ENCODE measurements around the gene ARL16. TPM values are rescaled to one million over a fixed set of nuclear protein-coding genes. Genes with fewer than 3 reads are reported as not detected.

Gene ARL16
- total RNA-seq, 1 experiment from 2014 or later: 64.2 TPM

GRCh38 chr17:81700353-81701287 lies 17.0 kb upstream of the ARL16 start:
- no peak for DNase-seq (ENCODE audit: low spot score)
- in situ Hi-C loops (cut with HindIII; ENCODE audit: low sequenced_read_pairs): no loop called here

GRCh38 chr17:81697261-81698044 lies 13.9 kb upstream of the ARL16 start:
- in situ Hi-C loops (cut with HindIII; ENCODE audit: low sequenced_read_pairs): no loop called here
- DNase-seq (ENCODE audit: low spot score): no peak

- in situ Hi-C loops (cut with HindIII; ENCODE audit: low sequenced_read_pairs): no loop called here
- DNase-seq (ENCODE audit: low spot score): no peak
These were observed 12.8 kb upstream of the ARL16 start for GRCh38 chr17:81696218-81696941.

- in situ Hi-C loops (cut with HindIII; ENCODE audit: low sequenced_read_pairs): no loop called here
These were observed 12.2 kb upstream of the ARL16 start for GRCh38 chr17:81695801-81696200.

GRCh38 chr17:81695211-81695610 lies 11.6 kb upstream of the ARL16 start:
- in situ Hi-C loops (cut with HindIII; ENCODE audit: low sequenced_read_pairs): no loop called here
- no peak for DNase-seq (ENCODE audit: low spot score)

More at GRCh38 chr17:81695801-81696200, 12.2 kb upstream of the ARL16 start:
- DNase-seq (ENCODE audit: low spot score): no peak

GRCh38 chr17:81694810-81695209 lies 11.2 kb upstream of the ARL16 start:
- DNase-seq (ENCODE audit: low spot score): no peak
- in situ Hi-C loops (cut with HindIII; ENCODE audit: low sequenced_read_pairs): no loop called here

- in situ Hi-C loops (cut with HindIII; ENCODE audit: low sequenced_read_pairs): no loop called here
- DNase-seq (ENCODE audit: low spot score): no peak
These were observed 10.1 kb upstream of the ARL16 start for GRCh38 chr17:81693509-81694210.

GRCh38 chr17:81691608-81692007 lies 8.0 kb upstream of the ARL16 start:
- in situ Hi-C loops (cut with HindIII; ENCODE audit: low sequenced_read_pairs): no loop called here

GRCh38 chr17:81691196-81691595 lies 7.6 kb upstream of the ARL16 start:
- DNase-seq (ENCODE audit: low spot score): no peak

More at GRCh38 chr17:81691608-81692007, 8.0 kb upstream of the ARL16 start:
- no peak for DNase-seq (ENCODE audit: low spot score)

GRCh38 chr17:81690549-81690948 lies 7.0 kb upstream of the ARL16 start:
- in situ Hi-C loops (cut with HindIII; ENCODE audit: low sequenced_read_pairs): no loop called here
- DNase-seq (ENCODE audit: low spot score): no peak

More at GRCh38 chr17:81691196-81691595, 7.6 kb upstream of the ARL16 start:
- in situ Hi-C loops (cut with HindIII; ENCODE audit: low sequenced_read_pairs): no loop called here

GRCh38 chr17:81690066-81690465 lies 6.5 kb upstream of the ARL16 start:
- DNase-seq (ENCODE audit: low spot score): no peak
- in situ Hi-C loops (cut with HindIII; ENCODE audit: low sequenced_read_pairs): no loop called here

GRCh38 chr17:81688616-81689015 lies 5.0 kb upstream of the ARL16 start:
- DNase-seq (ENCODE audit: low spot score): no peak
- in situ Hi-C loops (cut with HindIII; ENCODE audit: low sequenced_read_pairs): no loop called here

GRCh38 chr17:81687770-81688541 lies 4.4 kb upstream of the ARL16 start:
- DNase-seq (ENCODE audit: low spot score): no peak
- in situ Hi-C loops (cut with HindIII; ENCODE audit: low sequenced_read_pairs): no loop called here

GRCh38 chr17:81686614-81687013 lies 3.0 kb upstream of the ARL16 start:
- DNase-seq (ENCODE audit: low spot score): no peak
- in situ Hi-C loops (cut with HindIII; ENCODE audit: low sequenced_read_pairs): no loop called here

GRCh38 chr17:81685108-81685507 lies 1.5 kb upstream of the ARL16 start:
- in situ Hi-C loops (cut with HindIII; ENCODE audit: low sequenced_read_pairs): no loop called here
- no peak for DNase-seq (ENCODE audit: low spot score)

GRCh38 chr17:81684442-81684911 lies 880 bp upstream of the ARL16 start:
- in situ Hi-C loops (cut with HindIII; ENCODE audit: low sequenced_read_pairs): no loop called here
- DNase-seq (ENCODE audit: low spot score): no peak

GRCh38 chr17:81683208-81683583 lies 401 bp downstream of the ARL16 start:
- DNase-seq (ENCODE audit: low spot score): no peak
- in situ Hi-C loops (cut with HindIII; ENCODE audit: low sequenced_read_pairs): no loop called here

- no peak for DNase-seq (ENCODE audit: low spot score)
These were observed 911 bp downstream of the ARL16 start for GRCh38 chr17:81682565-81683207.

More at GRCh38 chr17:81682565-81683207, 911 bp downstream of the ARL16 start:
- in situ Hi-C loops (cut with HindIII; ENCODE audit: low sequenced_read_pairs): no loop called here

Data from G401 (cell line).